Measurements from ENCODE around the gene BCR. TPM values are rescaled to one million over a fixed set of nuclear protein-coding genes. Genes with fewer than 3 reads are reported as not detected.

The BCR gene
- total and polyA plus RNA-seq, 2 experiments from 2014 or later = 38.8 to 42.2 TPM

- TF ChIP-seq EZH2phosphoT487 (IDR thresholded peaks at IDR 0.05; ENCODE audit: low read depth, severe bottlenecking, unreplicated experiment) (no peak), EZH2 (IDR thresholded peaks at IDR 0.05; ENCODE audit: borderline replicate concordance) (no peak)
- TF ChIP-seq, protein P1, sequence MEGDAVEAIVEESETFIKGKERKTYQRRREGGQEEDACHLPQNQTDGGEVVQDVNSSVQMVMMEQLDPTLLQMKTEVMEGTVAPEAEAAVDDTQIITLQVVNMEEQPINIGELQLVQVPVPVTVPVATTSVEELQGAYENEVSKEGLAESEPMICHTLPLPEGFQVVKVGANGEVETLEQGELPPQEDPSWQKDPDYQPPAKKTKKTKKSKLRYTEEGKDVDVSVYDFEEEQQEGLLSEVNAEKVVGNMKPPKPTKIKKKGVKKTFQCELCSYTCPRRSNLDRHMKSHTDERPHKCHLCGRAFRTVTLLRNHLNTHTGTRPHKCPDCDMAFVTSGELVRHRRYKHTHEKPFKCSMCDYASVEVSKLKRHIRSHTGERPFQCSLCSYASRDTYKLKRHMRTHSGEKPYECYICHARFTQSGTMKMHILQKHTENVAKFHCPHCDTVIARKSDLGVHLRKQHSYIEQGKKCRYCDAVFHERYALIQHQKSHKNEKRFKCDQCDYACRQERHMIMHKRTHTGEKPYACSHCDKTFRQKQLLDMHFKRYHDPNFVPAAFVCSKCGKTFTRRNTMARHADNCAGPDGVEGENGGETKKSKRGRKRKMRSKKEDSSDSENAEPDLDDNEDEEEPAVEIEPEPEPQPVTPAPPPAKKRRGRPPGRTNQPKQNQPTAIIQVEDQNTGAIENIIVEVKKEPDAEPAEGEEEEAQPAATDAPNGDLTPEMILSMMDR (IDR thresholded peaks at IDR 0.05; ENCODE audit: poor library complexity) = no peak
- Histone ChIP-seq H3K4me1 (ENCODE audit: insufficient read depth) (peaks cover 7% of the 10 kb centered on the region), H3K9me2 (replicated peaks; ENCODE audit: insufficient read depth) (no peaks in the 10 kb centered on the region), H2AFZ (no peak overlapping the region), H3K4me3 (no peak overlapping the region), H3K79me2 (no peaks in the 10 kb centered on the region), H3K4me2 (no peak overlapping the region), H3K36me3 (replicated peaks; ENCODE audit: insufficient read depth, low read depth) (no peaks in the 10 kb centered on the region), H3K9me3 (ENCODE audit: low read depth) (no peaks in the 10 kb centered on the region), H3K27me3 (no peaks in the 10 kb centered on the region), H3K27ac (no peak overlapping the region), H4K20me1 (ENCODE audit: insufficient read depth, poor library complexity, severe bottlenecking) (no peaks in the 10 kb centered on the region)
- 97% methylated on average over 12 of the region's 12 CpGs for WGBS (ENCODE audit: low lambda C conversion rate, missing lambda C conversion rate)
- no peak for DNase-seq (ENCODE audit: low spot score)
These were observed 41.5 kb upstream of the BCR start for GRCh38 chr22:23138584-23139435.

GRCh38 chr22:23140385-23140784 is 39.9 kb upstream of the BCR start:
- DNase-seq (ENCODE audit: low spot score) = no peak
- Histone ChIP-seq H3K27ac (no peak overlapping the region), H3K4me2 (no peak overlapping the region), H3K27me3 (no peaks in the 10 kb centered on the region), H4K20me1 (ENCODE audit: insufficient read depth, poor library complexity, severe bottlenecking) (no peaks in the 10 kb centered on the region), H3K9me3 (ENCODE audit: low read depth) (no peaks in the 10 kb centered on the region), H2AFZ (no peak overlapping the region), H3K4me1 (ENCODE audit: insufficient read depth) (peaks cover 8% of the 10 kb centered on the region), H3K4me3 (no peak overlapping the region), H3K9me2 (replicated peaks; ENCODE audit: insufficient read depth) (no peaks in the 10 kb centered on the region), H3K79me2 (no peaks in the 10 kb centered on the region), H3K36me3 (replicated peaks; ENCODE audit: insufficient read depth, low read depth) (no peaks in the 10 kb centered on the region)
- no peak for TF ChIP-seq EZH2 (IDR thresholded peaks at IDR 0.05; ENCODE audit: borderline replicate concordance)
- no peak for TF ChIP-seq EZH2phosphoT487 (IDR thresholded peaks at IDR 0.05; ENCODE audit: low read depth, severe bottlenecking, unreplicated experiment)
- TF ChIP-seq, protein P1 (IDR thresholded peaks at IDR 0.05; ENCODE audit: poor library complexity) = no peak

DNA sequence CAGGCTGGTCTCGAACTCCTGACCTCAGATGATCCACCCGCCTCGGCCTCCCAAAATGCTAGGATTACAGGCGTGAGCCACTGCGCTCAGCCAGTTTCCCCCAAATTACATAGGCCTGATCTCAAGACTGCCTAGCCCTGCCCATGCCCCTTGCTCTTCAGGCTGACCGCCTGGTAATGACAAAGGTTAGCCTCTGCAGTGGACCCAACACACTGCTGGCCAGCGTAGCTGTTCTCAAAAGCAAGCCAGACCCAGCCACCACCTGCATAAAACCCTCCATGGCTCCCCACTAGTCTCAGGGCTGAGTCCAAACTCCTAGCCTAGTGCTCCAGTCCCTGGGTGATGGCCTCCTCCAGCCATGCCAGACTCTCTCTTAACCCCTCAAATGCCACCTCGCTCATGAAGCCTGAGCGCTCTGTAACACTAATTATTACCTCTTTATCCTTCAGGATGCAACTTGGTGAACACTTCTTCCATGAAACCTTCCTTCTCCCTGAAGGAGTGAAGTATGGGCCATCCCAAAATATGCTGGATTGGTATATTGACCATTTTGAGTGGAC is 37.7 kb upstream of the BCR start:
- Histone ChIP-seq H3K4me3 (no peak overlapping the region), H3K27ac (peak overlapping the region; percentile 86), H4K20me1 (ENCODE audit: insufficient read depth, poor library complexity, severe bottlenecking) (no peaks in the 10 kb centered on the region), H3K79me2 (no peaks in the 10 kb centered on the region), H3K4me1 (ENCODE audit: insufficient read depth) (peaks cover 21% of the 10 kb centered on the region), H3K36me3 (replicated peaks; ENCODE audit: insufficient read depth, low read depth) (no peaks in the 10 kb centered on the region), H3K27me3 (no peaks in the 10 kb centered on the region), H3K4me2 (peak overlapping the region; percentile 73), H2AFZ (no peak overlapping the region), H3K9me2 (replicated peaks; ENCODE audit: insufficient read depth) (no peaks in the 10 kb centered on the region), H3K9me3 (ENCODE audit: low read depth) (no peaks in the 10 kb centered on the region)
- no peak for DNase-seq (ENCODE audit: low spot score)
- WGBS (ENCODE audit: low lambda C conversion rate, missing lambda C conversion rate) = 93% methylated on average over 9 of the region's 9 CpGs
- TF ChIP-seq EZH2 (IDR thresholded peaks at IDR 0.05; ENCODE audit: borderline replicate concordance) (no peak), EZH2phosphoT487 (IDR thresholded peaks at IDR 0.05; ENCODE audit: low read depth, severe bottlenecking, unreplicated experiment) (no peak)
- TF ChIP-seq, protein P1 (IDR thresholded peaks at IDR 0.05; ENCODE audit: poor library complexity) = no peak

Data from hepatocyte (in vitro differentiated cells).